HT-29 (cell line): ENCODE measurements around the gene SDK1. TPM values are rescaled to one million over a fixed set of nuclear protein-coding genes. Genes with fewer than 3 reads are reported as not detected.

Source experiments
- DNase-seq: peaks from one replicate; pipeline ENCODE4 v3.0.0-alpha.2; 2015; ENCODE audit warnings: low spot score
- total RNA-seq: library from RNA; depleted of rRNA; stranded (reverse); fragments of >200 nt; shearing (Covaris generic); gene quantifications from 2 replicates; pipeline ENCODE4 v1.2.3, GENCODE V29; 2014

SDK1 gene
- total RNA-seq, 1 experiment from 2014 or later: not detected

DNA sequence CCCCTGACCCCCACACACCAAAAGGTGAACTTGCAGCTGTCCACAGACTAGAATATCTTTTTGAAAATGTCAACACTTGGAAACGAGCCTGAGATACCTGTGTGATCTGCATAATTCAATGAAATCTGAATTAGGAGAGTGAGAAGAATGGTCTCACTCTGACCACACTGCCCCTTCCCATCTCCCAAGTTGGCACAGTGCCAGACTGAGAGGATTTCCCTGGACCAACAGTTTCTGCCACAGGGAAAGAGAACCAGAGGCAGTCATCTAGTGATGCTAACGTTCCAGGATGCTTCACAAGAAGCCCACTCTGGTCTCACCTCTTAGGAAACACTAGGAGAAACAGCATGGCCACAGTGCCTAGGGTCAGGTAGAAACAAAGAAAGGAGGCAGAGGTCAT is 479.0 kb downstream of the SDK1 start:
- no peak for DNase-seq

GRCh38 chr7:3780525-3780924 is 479.5 kb downstream of the SDK1 start:
- DNase-seq: no peak

DNA sequence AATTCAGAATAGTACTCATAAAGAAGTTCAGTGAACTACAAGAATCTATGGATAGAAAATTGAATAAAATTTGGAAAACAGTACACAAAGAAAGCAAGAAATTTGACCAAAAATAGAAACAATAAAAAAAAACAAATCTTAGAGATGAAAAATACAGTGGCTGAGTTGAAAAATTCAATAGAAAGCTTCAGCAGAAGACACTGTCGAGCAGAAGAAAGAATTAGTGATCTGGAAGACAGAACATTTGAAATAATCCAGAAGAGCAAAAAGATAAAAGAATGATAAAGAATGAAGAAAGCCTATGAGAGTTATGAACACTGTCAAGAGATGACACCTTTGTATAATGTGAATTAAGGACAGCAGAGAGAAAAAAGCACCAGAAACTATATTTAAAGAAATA is 480.6 kb downstream of the SDK1 start:
- DNase-seq: no peak

DNA sequence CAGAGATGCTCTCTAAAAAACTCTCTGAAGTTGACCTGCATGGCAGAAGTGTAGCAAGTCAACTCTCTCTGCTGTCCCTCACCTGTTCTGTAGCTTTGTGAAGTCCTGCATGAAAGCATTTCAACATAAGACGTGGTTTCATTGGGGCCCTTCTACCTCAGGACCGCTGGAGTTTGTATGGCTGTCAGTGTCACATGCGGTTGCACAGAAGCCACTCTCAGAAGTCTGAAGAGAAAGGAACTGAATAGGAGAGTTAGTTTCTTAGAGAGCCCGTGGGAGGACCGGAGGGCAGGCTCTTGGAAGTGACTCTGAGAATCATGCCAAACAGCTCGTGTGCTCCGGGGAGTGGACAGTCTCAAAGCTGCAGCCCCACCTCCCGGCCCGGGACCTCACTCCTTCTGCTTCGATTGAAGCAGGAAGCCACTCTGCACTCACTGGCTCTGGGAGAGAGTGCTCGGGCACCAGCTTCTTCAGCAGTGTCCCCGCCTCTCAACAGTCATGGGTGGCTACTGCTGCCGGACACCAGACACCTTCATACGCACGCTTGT is 486.7 kb downstream of the SDK1 start:
- DNase-seq: no peak

DNA sequence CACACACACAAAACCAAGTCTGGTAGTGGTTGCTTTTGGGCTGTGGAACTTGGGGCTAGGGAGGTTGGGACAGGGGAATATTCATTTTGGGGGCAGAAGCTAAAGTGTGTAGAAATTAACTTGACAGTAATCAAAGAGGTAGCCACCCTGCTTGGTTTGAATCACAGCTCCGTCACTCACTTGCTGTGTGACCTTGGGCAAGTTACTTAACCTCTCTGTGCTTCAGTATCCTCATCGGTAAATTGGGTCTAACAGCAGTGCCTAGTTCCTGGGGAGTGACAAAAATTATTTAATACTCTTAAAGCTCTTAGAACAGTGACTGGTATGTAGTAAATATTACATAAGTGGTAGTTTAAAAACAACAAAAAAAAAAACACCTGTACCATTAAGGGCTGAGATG is 489.8 kb downstream of the SDK1 start:
- no peak for DNase-seq

DNA sequence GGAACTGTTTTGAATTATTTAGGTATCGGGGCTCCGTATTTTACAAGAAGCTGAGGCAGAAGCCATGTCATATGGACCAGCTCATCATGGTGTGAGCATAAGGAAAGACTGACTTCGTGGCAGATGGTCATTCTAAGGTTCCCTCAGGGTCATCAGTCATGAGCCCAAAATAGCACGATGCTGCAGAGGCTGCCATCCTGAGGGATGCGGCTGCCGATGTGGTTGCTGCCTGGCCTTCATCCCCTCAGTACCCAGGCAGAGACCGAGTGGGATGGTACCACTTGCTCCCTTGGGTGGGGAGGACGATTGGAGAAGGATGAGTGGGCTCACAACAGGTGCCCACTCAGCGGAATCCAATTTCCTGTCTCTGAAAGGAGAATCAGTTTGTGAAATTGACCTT is 490.3 kb downstream of the SDK1 start:
- DNase-seq: no peak

DNA sequence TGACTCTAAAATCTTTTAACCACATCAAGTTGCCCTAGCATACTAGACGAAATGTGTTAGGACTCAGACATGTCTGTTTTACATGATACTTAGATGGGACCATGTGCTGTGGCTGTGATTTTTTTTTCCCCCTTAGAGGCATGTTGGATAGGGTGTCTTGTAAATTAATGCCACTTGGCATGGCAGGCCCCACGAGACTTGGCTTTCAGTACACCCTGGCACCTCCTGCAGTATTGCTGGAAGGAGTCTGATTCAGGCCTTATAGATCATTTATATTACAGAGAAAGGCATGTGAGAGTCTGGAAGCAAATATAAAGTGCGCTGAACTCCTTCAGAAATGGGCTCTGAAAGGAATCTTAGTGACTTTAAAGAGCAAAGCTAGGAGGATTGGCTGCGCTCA is 494.1 kb downstream of the SDK1 start:
- DNase-seq: no peak

DNA sequence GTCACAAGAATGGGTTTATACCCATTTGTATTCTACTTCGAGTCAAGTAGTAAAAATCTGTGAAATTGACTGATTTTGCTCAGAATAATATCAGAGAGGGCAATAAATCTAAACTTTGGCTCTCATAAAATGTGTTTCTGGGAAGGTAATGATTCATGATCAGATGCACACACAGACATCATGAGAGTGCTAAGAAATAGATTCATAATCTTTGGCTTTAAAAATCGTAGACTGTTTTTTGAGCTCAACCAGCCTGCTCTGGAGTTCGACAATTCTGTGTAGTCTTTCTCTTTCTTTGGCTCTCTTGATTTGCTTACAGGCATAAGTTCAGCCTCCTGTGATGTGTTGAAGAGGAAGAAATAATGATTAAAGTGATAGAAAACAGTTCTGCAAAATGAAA is 494.7 kb downstream of the SDK1 start:
- no peak for DNase-seq

DNA sequence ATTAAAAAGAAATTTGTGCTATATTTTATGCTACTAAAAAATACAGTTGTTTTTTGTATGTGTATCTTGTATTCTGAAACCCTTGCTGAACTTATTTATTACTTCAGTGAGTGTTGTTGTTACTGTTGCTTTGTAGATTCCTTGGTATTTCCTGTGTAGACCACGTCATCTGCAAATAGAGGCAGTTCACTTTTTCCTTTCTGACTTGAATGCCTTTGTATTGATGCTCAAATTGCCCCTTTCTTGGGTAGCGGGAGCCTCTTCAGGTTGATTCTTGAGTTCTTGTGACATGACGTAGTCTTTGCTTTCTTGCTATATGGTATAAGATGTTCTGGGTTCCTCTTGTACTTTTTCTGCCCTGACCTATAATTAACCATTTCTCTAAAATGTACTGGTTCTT is 504.1 kb downstream of the SDK1 start:
- no peak for DNase-seq

DNA sequence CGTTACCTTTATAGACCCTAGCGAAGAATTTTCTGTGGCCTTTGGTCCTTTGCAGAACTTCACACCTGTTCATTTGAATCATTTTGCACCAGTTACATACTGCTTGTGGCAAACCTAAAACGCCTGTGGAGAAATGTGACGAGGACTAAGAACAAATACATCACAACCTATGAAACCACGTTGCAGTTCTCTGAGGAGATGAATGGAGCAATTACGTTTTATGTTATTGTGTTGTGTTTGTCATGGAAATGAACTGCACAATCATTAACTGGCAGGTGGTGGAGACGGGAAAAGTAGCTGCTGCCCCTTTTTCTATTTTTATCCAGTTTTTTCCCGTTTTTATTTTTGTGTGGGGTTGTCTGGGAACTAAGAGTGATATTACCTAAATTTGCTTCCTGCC is 505.5 kb downstream of the SDK1 start:
- no peak for DNase-seq

DNA sequence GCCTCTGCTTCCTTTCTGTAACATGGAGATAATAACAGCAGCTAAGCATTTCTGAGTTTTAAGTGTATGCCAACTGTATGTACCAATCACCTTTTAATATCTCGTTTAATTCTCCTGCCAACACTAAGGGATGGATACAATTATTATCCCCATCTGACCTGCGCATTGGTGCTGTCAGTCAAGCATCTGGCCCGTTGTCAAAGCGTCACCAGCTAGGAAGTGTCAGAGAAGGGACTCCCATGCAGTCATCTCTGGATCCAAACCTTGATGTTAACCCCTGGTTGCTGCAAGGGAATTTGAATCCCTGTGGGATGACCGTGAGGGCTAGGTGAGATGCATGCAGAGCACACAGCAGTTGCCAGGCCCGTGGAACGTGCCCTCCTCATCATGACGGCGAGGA is 506.8 kb downstream of the SDK1 start:
- DNase-seq: no peak

GRCh38 chr7:3821488-3821887 is 520.4 kb downstream of the SDK1 start:
- DNase-seq: no peak

DNA sequence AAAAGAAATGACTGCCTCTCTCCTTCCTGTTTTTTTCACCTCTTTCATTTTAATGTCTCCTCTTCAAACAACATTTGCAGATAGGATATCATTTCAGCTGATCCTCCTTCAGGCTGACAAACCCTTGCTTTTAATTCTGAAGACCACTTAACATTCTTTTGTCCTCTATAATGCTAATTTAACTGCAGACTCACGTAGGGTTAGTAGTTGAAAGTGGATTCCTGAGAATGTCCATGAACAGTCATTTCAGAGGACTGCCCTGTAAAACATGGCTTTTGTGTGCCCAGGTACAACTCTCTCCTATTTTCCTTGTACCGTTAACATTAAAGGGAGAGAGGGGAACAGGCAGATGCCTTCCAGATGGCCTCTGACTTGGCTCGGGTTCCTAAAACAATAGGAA is 524.4 kb downstream of the SDK1 start:
- no peak for DNase-seq

- no peak for DNase-seq
Measured at GRCh38 chr7:3832199-3832598, 531.1 kb downstream of the SDK1 start.

- no peak for DNase-seq
Measured at GRCh38 chr7:3835109-3835508, 534.1 kb downstream of the SDK1 start.

GRCh38 chr7:3836855-3837254 is 535.8 kb downstream of the SDK1 start:
- DNase-seq: no peak

- no peak for DNase-seq
Measured at GRCh38 chr7:3844540-3845151, 543.6 kb downstream of the SDK1 start.

- no peak for DNase-seq
Measured at GRCh38 chr7:3846738-3847137, 545.7 kb downstream of the SDK1 start.

- DNase-seq: no peak
Measured at GRCh38 chr7:3847336-3847735, 546.3 kb downstream of the SDK1 start.

DNA sequence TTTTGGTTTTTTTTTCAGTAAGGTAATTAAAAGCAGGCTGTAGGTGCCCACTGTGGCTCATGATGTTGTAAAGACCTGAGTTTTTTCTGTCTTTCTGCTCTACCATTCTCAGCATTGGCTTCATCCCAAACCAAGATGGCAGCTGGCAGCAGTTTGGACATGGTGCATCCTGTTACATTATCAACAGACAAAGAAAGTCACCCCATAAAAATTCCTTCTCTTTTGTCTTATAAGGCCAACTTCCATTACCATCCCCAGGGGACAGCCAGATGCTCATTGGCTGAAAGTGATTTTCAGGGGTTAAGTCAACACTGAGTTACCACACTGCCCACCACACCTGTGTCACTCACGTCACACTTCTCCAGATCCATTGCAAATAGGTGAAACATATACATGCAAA is 558.4 kb downstream of the SDK1 start:
- no peak for DNase-seq

DNA sequence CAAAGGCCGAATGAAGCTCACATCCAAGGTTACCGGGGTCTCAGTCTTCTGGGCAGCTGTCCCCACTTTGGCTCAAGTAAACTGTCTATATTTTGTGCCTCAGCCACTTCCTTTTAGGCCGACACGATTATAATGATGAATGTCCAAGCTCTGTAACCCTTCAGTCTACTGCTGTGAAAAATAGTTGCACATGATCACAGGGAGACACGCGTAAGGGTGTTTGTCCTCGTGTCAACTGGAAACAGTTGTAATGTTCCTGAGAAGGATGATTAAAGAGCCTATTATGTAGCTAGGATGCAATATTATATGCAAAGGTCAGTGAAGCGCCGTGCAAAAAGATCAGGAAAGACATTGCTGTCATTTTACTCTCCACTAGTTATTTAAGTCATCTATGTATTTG is 559.9 kb downstream of the SDK1 start:
- no peak for DNase-seq

GRCh38 chr7:3861386-3861785 is 560.3 kb downstream of the SDK1 start:
- no peak for DNase-seq

- no peak for DNase-seq
Measured at GRCh38 chr7:3861941-3862340, 560.9 kb downstream of the SDK1 start.

- no peak for DNase-seq
Measured at GRCh38 chr7:3862774-3863173, 561.7 kb downstream of the SDK1 start.
